Measurements from ENCODE around the gene MRPS23. TPM values are rescaled to one million over a fixed set of nuclear protein-coding genes. Genes with fewer than 3 reads are reported as not detected.

MRPS23 gene
- total and polyA plus RNA-seq, 2 of the 8 experiments (the other 6 are each of a cell fraction or from before 2014, with no cell fraction given) = 38.6 to 60.4 TPM

- H3K18ac ChIP-seq (ENCODE audit: extremely low read depth, low read length) = no peak overlapping the region
- H3K36me3 ChIP-seq (ENCODE audit: control insufficient read depth in 2 of 4, insufficient read depth in 4 of 4, low read length in 3 of 4) = no peaks in the 10 kb centered on the region
- FAIRE-seq (no peak), DNase-seq (ENCODE audit: low read depth in 1 of 2, low spot score in 2 of 2) (no peak)
- no peaks in the 10 kb centered on the region for H3K9me3 ChIP-seq (ENCODE audit: insufficient read depth in 2 of 2, low read depth in 1 of 2, low read length in 1 of 2)
- H2BK120ac ChIP-seq (replicated peaks; ENCODE audit: low read depth, low read length) = no peak overlapping the region
- no peaks in the 10 kb centered on the region; a peak in 2 of 7 replicates for H3K27me3 ChIP-seq (replicated peaks in 1 of 4; ENCODE audit: control insufficient read depth in 3 of 4, extremely low read depth in 1 of 4, insufficient read depth in 3 of 4, low read length in 3 of 4)
- H2BK12ac ChIP-seq (ENCODE audit: low read depth, low read length) = no peak overlapping the region
- H3K9ac ChIP-seq (replicated peaks in 1 of 4; ENCODE audit: extremely low read depth in 1 of 4, low read depth in 3 of 4, low read length in 3 of 4) = no peak overlapping the region
- 87% methylated on average over 5 of the region's 5 CpGs; no CpG with 5 or more reads in 1 of the 2 experiments for WGBS, 2 experiments (ENCODE audit: extremely low coverage in 1 of 2, insufficient coverage in 1 of 2, insufficient read length in 1 of 2, insufficient replicate concordance in 2 of 2, low coverage in 1 of 2, low lambda C conversion rate in 2 of 2, missing lambda C conversion rate in 1 of 2)
- no peak overlapping the region for H2BK15ac ChIP-seq (ENCODE audit: low read length)
- no peak overlapping the region for H4K91ac ChIP-seq (replicated peaks; ENCODE audit: insufficient read length, low read length)
- H3K56ac ChIP-seq (replicated peaks; ENCODE audit: insufficient read length, low read depth, low read length) = no peak overlapping the region
- POLR2A ChIA-PET (ENCODE audit: partially characterized antibody) = no interaction called here
- no peak overlapping the region for H2AK5ac ChIP-seq (ENCODE audit: low read depth, low read length)
- no peaks in the 10 kb centered on the region for H4K20me1 ChIP-seq (replicated peaks in 1 of 2; ENCODE audit: control insufficient read depth in 1 of 2, insufficient read depth in 2 of 2, low read length in 2 of 2)
- no peak overlapping the region for H4K8ac ChIP-seq (ENCODE audit: extremely low read depth, insufficient read depth, low read length)
- H3K4me1 ChIP-seq (replicated peaks in 1 of 4; ENCODE audit: control insufficient read depth in 3 of 4, insufficient read depth in 4 of 4, low read length in 3 of 4) = no peaks in the 10 kb centered on the region; a peak in 1 of 7 replicates
- H4K5ac ChIP-seq (ENCODE audit: insufficient read length, low read depth, low read length) = no peak overlapping the region
- no peak overlapping the region for H3K4ac ChIP-seq (replicated peaks; ENCODE audit: insufficient read length, low read depth, low read length)
- no peak overlapping the region for H2BK20ac ChIP-seq (ENCODE audit: low read length)
- H3K23ac ChIP-seq (ENCODE audit: insufficient read length) = no peak overlapping the region
- H3K4me2 ChIP-seq (ENCODE audit: insufficient read depth in 1 of 2, low read depth in 2 of 2, low read length in 2 of 2) = no peak overlapping the region
- no peak overlapping the region for H3K14ac ChIP-seq (ENCODE audit: insufficient read length)
- CTCF ChIA-PET (ENCODE audit: partially characterized antibody) = interaction anchor here (0.7 to 3.7 kb wide), 3 partner anchors 10 to 43 kb away, joined by 3 to 21 read pairs (median 4); no protein-coding TSS in a partner anchor
- H2AFZ ChIP-seq (ENCODE audit: low read length) = no peak overlapping the region
- no peak for TF ChIP-seq SIN3A (conservative IDR thresholded peaks at IDR 0.05 in 1 of 2, IDR thresholded peaks at IDR 0.05 in 1 of 2; ENCODE audit: low read depth in 1 of 2, low read length in 2 of 2)
- TF ChIP-seq RAD21 (IDR thresholded peaks at IDR 0.05 in 1 of 2, conservative IDR thresholded peaks at IDR 0.05 in 1 of 2; ENCODE audit: low read depth in 2 of 2, low read length in 2 of 2) = no peak
- TF ChIP-seq RBBP5 (IDR thresholded peaks at IDR 0.05; ENCODE audit: borderline replicate concordance, low read depth, low read length) = no peak
- no peak for TF ChIP-seq E2F6 (IDR thresholded peaks at IDR 0.05)
- H3K23me2 ChIP-seq (ENCODE audit: low read depth, low read length) = no peaks in the 10 kb centered on the region
- no peaks in the 10 kb centered on the region for H3K79me2 ChIP-seq (ENCODE audit: control insufficient read depth in 1 of 2, insufficient read depth in 2 of 2, low read length in 2 of 2)
- H3K27ac ChIP-seq (ENCODE audit: low read depth, low read length) = no peak overlapping the region
- no peak overlapping the region for H2BK5ac ChIP-seq (ENCODE audit: low read depth, low read length)
- no peaks in the 10 kb centered on the region for H3K79me1 ChIP-seq (ENCODE audit: low read depth, low read length)
- H3K4me3 ChIP-seq (ENCODE audit: extremely low read depth in 1 of 4, insufficient read depth in 2 of 4, low read depth in 3 of 4, low read length in 4 of 4) = no peak overlapping the region
These were observed 40.0 kb downstream of the MRPS23 start for GRCh38 chr17:57809879-57810278.
